SK-N-SH treated with all-trans-retinoic acid at 6 μM for 48 hours (cell line): ENCODE results near the gene PGGHG.

Experiments
- ARNTL ChIP-seq: fragments of 450-650 bp; formaldehyde crosslinking; IDR thresholded peaks from 2 replicates; pipeline ENCODE4 v1.5.0; 2020; ENCODE audit warnings: low read depth, mild to moderate bottlenecking, moderate library complexity, borderline replicate concordance
- CSDC2 ChIP-seq: fragments of 250-450 bp; sonication (Bioruptor Pico); IDR thresholded peaks from 2 replicates; pipeline ENCODE4 v1.5.0; 2020; ENCODE audit warnings: mild to moderate bottlenecking, moderate library complexity
- ESRRG ChIP-seq: fragments of 250-450 bp; sonication (Bioruptor Pico); IDR thresholded peaks from 2 replicates; pipeline ENCODE4 v1.6.1; 2021; ENCODE audit warnings: mild to moderate bottlenecking
- GLIS3 ChIP-seq: fragments of 250-450 bp; sonication (Bioruptor Pico); IDR thresholded peaks from 2 replicates; pipeline ENCODE4 v1.5.0; 2020; ENCODE audit warnings: mild to moderate bottlenecking, moderate library complexity
- ISL1 ChIP-seq: fragments of 250-450 bp; sonication (Bioruptor Pico); IDR thresholded peaks from 2 replicates; pipeline ENCODE4 v2.1.2; 2022; ENCODE audit warnings: mild to moderate bottlenecking, moderate library complexity
- PATZ1 ChIP-seq: fragments of 250-450 bp; sonication (Bioruptor Pico); IDR thresholded peaks from 2 replicates; pipeline ENCODE4 v1.8.0; 2020; ENCODE audit warnings: mild to moderate bottlenecking, moderate library complexity, borderline replicate concordance
- ZC3H10 ChIP-seq: fragments of 250-450 bp; sonication (Bioruptor Pico); IDR thresholded peaks from 2 replicates; pipeline ENCODE4 v1.5.1; 2021; ENCODE audit warnings: mild to moderate bottlenecking, moderate library complexity
- ZFP3 ChIP-seq: fragments of 250-450 bp; sonication (Bioruptor Pico); IDR thresholded peaks from 2 replicates; pipeline ENCODE4 v1.5.0; 2020; ENCODE audit warnings: mild to moderate bottlenecking, moderate library complexity
- ZFP30 ChIP-seq: fragments of 450-650 bp; formaldehyde crosslinking; IDR thresholded peaks from 2 replicates; pipeline ENCODE4 v1.5.0; 2022; ENCODE audit warnings: mild to moderate bottlenecking, moderate library complexity
- ZNF8 ChIP-seq: fragments of 450-650 bp; formaldehyde crosslinking; IDR thresholded peaks from 2 replicates; pipeline ENCODE4 v1.5.0; 2020; ENCODE audit warnings: mild to moderate bottlenecking, moderate library complexity
- TF ChIP-seq, protein P1 (sequence below): fragments of 250-450 bp; sonication (Bioruptor Pico); IDR thresholded peaks from 2 replicates; pipeline ENCODE4 v1.5.1; 2020; ENCODE audit warnings: low read depth, mild to moderate bottlenecking, moderate library complexity

GRCh38 chr11:250274-250673 is 38.7 kb upstream of the PGGHG start:
- TF ChIP-seq ESRRG (no peak), ZFP30 (CRISPR knock-in tag) (no peak), ISL1 (CRISPR knock-in tag) (no peak), PATZ1 (CRISPR knock-in tag) (no peak), ZNF8 (no peak), ZFP3 (CRISPR knock-in tag) (no peak), GLIS3 (CRISPR knock-in tag) (no peak), ZC3H10 (CRISPR knock-in tag) (no peak), CSDC2 (CRISPR knock-in tag) (no peak), ARNTL (CRISPR knock-in tag) (no peak)
- TF ChIP-seq, protein P1, sequence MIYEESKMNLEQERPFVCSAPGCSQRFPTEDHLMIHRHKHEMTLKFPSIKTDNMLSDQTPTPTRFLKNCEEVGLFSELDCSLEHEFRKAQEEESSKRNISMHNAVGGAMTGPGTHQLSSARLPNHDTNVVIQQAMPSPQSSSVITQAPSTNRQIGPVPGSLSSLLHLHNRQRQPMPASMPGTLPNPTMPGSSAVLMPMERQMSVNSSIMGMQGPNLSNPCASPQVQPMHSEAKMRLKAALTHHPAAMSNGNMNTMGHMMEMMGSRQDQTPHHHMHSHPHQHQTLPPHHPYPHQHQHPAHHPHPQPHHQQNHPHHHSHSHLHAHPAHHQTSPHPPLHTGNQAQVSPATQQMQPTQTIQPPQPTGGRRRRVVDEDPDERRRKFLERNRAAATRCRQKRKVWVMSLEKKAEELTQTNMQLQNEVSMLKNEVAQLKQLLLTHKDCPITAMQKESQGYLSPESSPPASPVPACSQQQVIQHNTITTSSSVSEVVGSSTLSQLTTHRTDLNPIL: no peak
